DMS53 treated with DMSO at 0.1 percent for 48 hours (cell line): ENCODE results near the gene CNKSR2.
"Not testable (repeated sequence)": the region's sequence is repeated elsewhere in the genome, so short reads cannot be mapped to it uniquely, and the experiment has no call there.

Experiments
- DNase-seq: peaks from one replicate; lab custom pipeline; 2025; ENCODE audit not compliant: unreplicated experiment; lab: John Stamatoyannopoulos, UW

CNKSR2 gene

GRCh38 chrX:21438792-21439191 lies 64.6 kb downstream of the CNKSR2 start:
- DNase-seq: no peak

GRCh38 chrX:21440911-21441310 lies 66.7 kb downstream of the CNKSR2 start:
- DNase-seq: no peak

GRCh38 chrX:21457718-21458117 lies 83.5 kb downstream of the CNKSR2 start:
- no peak for DNase-seq

- no peak for DNase-seq
Observed at GRCh38 chrX:21469071-21469470, 94.9 kb downstream of the CNKSR2 start.

- no peak for DNase-seq
Observed at GRCh38 chrX:21476909-21477308, 102.7 kb downstream of the CNKSR2 start.

GRCh38 chrX:21479695-21480270 lies 105.6 kb downstream of the CNKSR2 start:
- peak; percentile 58 for DNase-seq

- no peak for DNase-seq
Observed at GRCh38 chrX:21481761-21482160, 107.5 kb downstream of the CNKSR2 start.

GRCh38 chrX:21484051-21484450 lies 109.8 kb downstream of the CNKSR2 start:
- not testable (repeated sequence) for DNase-seq

GRCh38 chrX:21487832-21488231 lies 113.6 kb downstream of the CNKSR2 start:
- DNase-seq: peak; percentile 84

- no peak for DNase-seq
Observed at GRCh38 chrX:21490341-21490740, 116.1 kb downstream of the CNKSR2 start.

GRCh38 chrX:21493226-21493830 lies 119.1 kb downstream of the CNKSR2 start:
- DNase-seq: no peak

- DNase-seq: no peak
Observed at GRCh38 chrX:21503593-21503992, 129.4 kb downstream of the CNKSR2 start.

GRCh38 chrX:21509912-21510311 lies 135.7 kb downstream of the CNKSR2 start:
- peak; percentile 43 for DNase-seq

GRCh38 chrX:21524008-21524407 lies 149.8 kb downstream of the CNKSR2 start:
- DNase-seq: no peak

GRCh38 chrX:21528076-21528475 lies 153.9 kb downstream of the CNKSR2 start:
- no peak for DNase-seq

GRCh38 chrX:21529771-21530170 lies 155.6 kb downstream of the CNKSR2 start:
- DNase-seq: no peak

- DNase-seq: not testable (repeated sequence)
Observed at GRCh38 chrX:21544642-21545041, 170.4 kb downstream of the CNKSR2 start.

GRCh38 chrX:21559417-21559816 lies 185.2 kb downstream of the CNKSR2 start:
- DNase-seq: no peak

GRCh38 chrX:21565025-21565424 lies 190.8 kb downstream of the CNKSR2 start:
- DNase-seq: no peak

GRCh38 chrX:21574793-21575192 lies 200.6 kb downstream of the CNKSR2 start:
- DNase-seq: no peak

GRCh38 chrX:21581479-21581878 lies 207.3 kb downstream of the CNKSR2 start:
- no peak for DNase-seq

- DNase-seq: no peak
Observed at GRCh38 chrX:21586001-21586400, 211.8 kb downstream of the CNKSR2 start.
